Measurements from ENCODE around the gene PGLYRP1.

Gene PGLYRP1

DNA sequence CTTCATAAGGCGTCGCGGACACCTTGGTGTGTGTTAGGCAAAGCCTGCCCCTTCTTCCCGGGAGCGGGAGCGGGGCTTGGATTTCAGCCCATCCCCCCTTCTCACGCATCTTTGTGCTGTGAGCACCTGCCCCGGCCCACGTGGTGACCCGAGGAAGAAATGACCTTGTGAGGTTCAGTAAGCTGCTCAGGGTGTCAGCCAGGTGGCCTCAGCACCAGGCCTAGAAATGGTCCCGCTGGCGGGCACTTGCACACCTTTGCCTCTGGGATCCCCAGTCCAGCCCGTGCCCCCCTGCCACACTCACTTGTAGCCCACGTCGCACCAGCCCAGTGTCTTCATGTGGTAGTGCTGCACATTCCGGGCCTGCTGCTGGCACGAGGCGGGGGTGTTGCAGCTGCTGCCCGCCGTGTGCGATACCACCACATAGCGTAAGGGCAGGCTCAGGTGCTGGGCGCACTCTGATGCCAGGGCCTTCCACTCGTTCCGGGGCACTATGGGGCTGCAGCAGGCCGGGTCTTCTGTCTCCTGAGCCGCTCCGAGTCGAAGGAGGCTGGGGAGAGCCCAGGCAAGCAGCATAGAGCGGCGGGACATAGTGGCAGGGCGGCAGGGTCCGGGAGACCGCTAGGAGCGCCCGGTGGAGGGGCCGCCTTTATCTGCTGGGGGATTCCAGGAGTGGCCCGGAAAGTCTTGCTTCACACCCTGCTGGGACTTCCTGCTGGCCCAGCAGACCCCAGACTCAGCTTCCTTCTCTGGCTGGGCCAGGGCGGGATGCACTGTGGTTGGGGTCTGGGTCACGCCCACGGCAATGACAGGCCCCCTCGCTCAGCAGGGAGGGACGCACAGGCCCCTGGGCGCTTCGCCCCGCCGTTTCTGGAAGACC is at the start of gene PGLYRP1:
TSS of gene PGLYRP1 (minus strand) at position 623 of the 880 bp plus-strand sequence. CDS start at position 591, 32 bp downstream.
- DNase-seq: no peak

GRCh38 chr19:46069806-46070341 is 47.0 kb upstream of the PGLYRP1 start:
- DNase-seq: no peak

DNA sequence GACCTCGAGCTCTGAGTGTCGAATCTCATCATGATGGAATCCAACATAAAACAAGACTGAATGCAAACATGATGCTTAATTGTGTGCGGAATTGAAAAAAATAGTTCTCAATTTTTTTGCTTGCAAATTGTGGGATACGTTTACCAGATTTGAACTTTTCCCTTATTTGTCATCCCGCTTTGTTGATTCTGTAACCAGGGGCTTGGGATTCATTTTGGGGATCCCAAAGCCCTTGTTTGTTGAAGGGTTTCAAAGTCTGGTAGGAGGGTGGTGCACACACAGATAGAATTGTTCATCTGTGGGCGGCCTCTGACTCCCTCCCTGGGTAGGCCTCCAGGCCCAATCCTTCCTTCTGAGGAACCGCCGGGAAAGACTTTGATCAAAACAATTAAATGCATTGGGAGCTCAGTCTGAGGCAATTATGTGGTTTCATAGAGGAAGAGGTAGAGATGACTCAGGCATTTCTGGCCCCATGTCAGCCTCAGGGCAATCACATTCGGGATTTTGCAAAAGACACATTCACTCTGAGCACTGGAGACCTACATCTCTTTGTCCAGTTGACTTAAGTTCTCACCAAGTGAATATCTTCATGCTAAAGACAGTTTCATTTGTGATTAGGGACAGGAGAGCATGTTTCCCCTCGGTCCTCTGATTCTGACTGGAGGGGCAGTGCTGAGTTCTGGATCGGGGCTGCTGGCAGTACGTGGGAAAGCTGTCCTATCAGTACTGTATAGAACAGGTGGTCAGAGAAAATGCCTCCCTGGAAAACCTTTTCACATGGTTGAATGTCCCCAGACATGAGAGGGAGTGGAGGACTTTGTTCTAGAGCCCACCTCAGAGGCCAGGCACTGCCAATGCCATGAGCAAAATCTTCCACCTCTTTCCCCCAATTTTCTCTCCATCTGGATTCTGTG is 45.7 kb upstream of the PGLYRP1 start:
- DNase-seq: peak; percentile 42

GRCh38 chr19:46067691-46068090 is 44.8 kb upstream of the PGLYRP1 start:
- DNase-seq: no peak

GRCh38 chr19:46066471-46066870 is 43.6 kb upstream of the PGLYRP1 start:
- DNase-seq: no peak

- DNase-seq: no peak
These were observed 42.7 kb upstream of the PGLYRP1 start for GRCh38 chr19:46065486-46066071.

- no peak for DNase-seq
These were observed 40.3 kb upstream of the PGLYRP1 start for GRCh38 chr19:46063201-46063600.

GRCh38 chr19:46060012-46060411 is 37.2 kb upstream of the PGLYRP1 start:
- DNase-seq: no peak

DNA sequence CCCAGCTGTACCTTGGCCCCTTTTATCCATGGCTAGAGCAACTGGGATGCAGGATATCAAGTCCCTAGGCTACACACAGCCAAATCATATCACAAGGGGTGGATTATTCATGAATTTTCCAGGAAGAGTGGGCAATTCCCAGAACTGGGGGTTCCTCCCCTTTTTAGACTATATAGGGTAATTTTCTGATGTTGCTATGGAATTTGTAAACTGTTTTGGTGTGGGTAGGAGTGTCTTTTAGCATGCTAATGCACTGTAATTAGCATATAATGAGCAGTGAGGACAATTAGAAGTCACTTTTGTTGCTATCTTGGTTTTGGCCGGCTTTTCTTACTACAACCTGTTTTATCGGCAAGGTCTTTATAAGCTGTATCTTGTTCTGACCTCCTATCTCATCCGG is 35.9 kb upstream of the PGLYRP1 start:
- DNase-seq: no peak

DNA sequence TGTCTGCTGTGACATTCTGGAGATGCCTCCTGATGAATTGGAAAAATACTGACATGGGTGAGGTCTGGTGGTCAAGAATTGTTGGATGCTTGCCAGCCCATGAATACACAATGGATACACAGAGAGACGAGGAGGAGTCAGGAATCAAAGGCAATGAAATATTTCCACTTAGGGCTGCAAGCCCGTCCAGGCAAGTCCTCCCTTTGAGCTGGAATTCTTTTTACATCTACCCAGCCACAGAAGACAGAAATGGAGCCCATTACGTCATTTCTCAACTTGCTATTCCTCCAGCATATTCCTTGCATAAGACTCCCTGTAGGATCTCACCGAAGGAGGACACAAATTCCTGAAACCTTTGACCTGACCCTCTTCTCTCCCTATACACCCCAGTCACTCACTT is 33.7 kb upstream of the PGLYRP1 start:
- no peak for DNase-seq

DNA sequence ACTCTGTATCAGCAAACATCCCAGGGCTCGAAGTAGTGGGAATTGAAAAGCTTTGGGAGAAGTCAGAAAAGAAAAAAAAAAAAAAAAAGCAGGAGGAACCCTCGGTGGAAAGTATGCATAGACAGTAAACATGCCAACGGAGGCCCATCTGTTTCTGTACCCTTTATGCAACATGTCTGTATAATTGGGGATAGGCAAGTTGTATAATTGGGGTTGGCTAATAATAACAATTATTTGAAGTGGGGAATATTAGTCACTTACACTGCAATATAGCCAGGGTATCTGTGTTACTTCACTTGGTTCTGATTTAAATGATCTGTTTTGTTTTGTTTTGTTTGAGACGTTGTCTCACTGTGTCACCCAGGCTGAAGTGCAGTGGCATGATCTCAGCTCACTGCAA is 30.0 kb upstream of the PGLYRP1 start:
- DNase-seq: no peak

DNA sequence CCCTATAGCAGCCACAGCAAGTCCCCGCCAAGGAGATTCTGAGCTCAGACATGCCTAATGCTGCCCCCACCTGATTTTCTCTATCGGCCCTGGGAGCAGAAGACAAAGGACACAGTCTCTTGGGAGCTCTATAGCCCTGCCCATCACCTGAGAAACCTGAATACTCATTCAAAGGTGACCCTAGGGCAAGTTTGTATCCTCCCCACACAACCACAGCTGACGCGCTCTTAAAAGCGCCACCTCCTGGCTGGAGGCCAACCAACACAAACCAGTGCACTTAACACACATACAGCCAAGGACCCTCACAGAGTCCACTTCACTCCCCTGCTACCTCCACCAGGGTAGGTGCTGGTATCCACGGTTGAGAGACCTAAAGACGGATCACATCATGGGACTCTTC is 26.7 kb upstream of the PGLYRP1 start:
- DNase-seq: no peak

DNA sequence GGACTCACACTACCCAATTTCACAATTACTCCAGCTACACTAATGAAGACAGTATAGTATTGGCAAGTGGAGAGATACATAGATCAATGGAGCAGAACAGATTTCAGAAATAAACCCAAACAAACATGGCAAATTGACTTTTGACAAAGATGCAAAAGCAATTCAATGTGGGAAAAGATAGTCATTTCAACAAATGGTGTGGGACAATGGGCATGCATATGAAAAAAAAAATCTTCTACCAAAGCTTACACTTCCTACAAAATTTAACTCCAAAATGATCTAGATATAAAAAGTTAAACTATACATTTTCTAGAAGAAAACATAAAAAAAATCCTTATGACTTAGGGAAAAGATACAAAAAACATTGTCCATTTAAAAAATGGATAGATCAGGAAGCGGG is 20.7 kb upstream of the PGLYRP1 start:
- DNase-seq: no peak

- DNase-seq: no peak
These were observed 19.5 kb upstream of the PGLYRP1 start for GRCh38 chr19:46042252-46042883.

GRCh38 chr19:46040952-46041500 is 18.2 kb upstream of the PGLYRP1 start, which contains the start of gene IGFL4:
TSS of gene IGFL4 (minus strand) at chr19:46041002. CDS start at chr19:46040962, 40 bp downstream.
- no peak for DNase-seq

GRCh38 chr19:46040125-46040524 is 17.3 kb upstream of the PGLYRP1 start:
- DNase-seq: no peak

- DNase-seq: no peak
These were observed 13.9 kb upstream of the PGLYRP1 start for GRCh38 chr19:46036744-46037128.

DNA sequence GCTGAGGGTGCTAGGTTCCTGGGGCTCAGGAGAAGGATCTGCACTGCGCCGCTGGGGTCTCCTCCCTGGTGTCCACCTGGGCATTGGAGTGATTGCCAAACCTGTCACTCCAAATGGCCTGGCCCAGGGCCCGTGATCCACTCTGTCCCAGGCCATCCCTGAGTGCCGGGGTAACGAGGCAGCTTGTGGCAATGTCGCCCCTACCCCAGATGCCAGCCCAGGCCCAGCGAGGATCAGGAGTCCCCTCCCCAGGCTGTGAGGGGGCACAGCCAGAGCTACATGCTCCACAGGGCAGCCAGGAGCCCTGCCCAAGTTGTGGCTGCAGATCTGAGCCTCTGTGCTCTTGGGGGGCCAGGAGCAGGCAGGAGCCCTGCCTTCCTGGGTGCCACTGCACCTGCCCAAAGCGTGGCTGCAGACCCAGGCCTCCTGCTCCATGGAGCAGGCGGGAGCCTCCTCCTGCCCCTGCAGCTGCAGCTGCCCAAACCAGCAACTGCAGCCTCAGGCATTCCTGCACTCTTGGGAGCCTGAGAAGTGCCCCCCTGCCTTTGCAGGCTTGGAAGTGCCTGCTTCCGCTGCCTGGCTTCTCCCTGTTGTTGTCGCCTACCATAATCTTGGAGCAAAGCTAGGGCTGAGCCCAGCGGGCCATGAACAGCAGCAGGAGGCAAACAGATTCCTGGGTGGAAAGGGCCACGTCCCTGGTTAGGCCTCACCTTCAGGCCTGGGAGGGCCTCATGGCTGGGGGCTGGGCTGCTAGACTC is 13.3 kb upstream of the PGLYRP1 start:
- DNase-seq: no peak

- DNase-seq: no peak
These were observed 12.7 kb upstream of the PGLYRP1 start for GRCh38 chr19:46035546-46035945.

DNA sequence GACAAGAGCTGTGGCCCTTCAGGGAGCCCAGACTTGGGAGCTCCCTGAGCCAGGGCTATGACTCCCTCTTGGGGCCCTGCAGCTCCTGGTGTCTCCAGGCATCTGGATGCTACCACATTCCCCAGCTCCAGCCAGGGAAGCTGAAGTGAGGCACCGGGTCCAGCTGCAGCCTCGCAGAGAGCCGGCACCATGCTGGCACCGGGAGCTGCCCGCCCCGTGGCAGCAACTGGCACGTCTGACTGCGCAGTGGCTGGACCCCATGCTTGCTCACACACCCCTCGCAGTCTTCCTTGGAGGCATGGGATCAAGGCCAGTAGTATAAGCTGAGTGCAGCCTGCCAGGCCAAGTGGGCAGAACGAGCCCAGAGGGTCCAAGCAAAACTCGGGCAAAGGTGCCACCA is 10.5 kb upstream of the PGLYRP1 start:
- DNase-seq: no peak

- DNase-seq: no peak
These were observed 9.8 kb upstream of the PGLYRP1 start for GRCh38 chr19:46032597-46033025.

Data from OCI-M1 (cell line).